Fibroblast of lung (primary cell): ENCODE measurements around the gene SCUBE1. TPM values are rescaled to one million over a fixed set of nuclear protein-coding genes. Genes with fewer than 3 reads are reported as not detected.

ENCODE experiments used
- DNase-seq, 2 donors: peaks; one replicate each; pipeline versions ENCODE4 v3.0.0 to v3.0.0-alpha.2; 2010; ENCODE audit warnings: low read depth in 2 of 2
- H2AFZ ChIP-seq: 2 replicates; pipeline ENCODE4 v1.5.1; 2012; ENCODE audit warnings: low read length, control low read depth, inconsistent platforms
- H3K27ac ChIP-seq: 2 replicates; pipeline ENCODE4 v1.5.1; 2011; ENCODE audit warnings: low read length, control low read depth; ENCODE audit not compliant: insufficient read depth
- H3K27me3 ChIP-seq: 2 replicates; pipeline ENCODE4 v1.5.1; 2011; ENCODE audit warnings: mild to moderate bottlenecking, low read length; ENCODE audit not compliant: control insufficient read depth, insufficient read depth
- H3K36me3 ChIP-seq: 2 replicates; pipeline ENCODE4 v1.5.1; 2011; ENCODE audit warnings: low read length; ENCODE audit not compliant: control insufficient read depth, insufficient read depth
- H3K4me1 ChIP-seq: 2 replicates; pipeline ENCODE4 v1.5.1; 2011; ENCODE audit warnings: low read length; ENCODE audit not compliant: control insufficient read depth, insufficient read depth; ENCODE audit errors: extremely low read depth
- H3K4me2 ChIP-seq: 2 replicates; pipeline ENCODE4 v1.5.1; 2011; ENCODE audit warnings: low read length, control low read depth; ENCODE audit not compliant: insufficient read depth; ENCODE audit errors: extremely low read depth
- H3K4me3 ChIP-seq, 4 experiments: fragments of 200-600 bp in 1 of 4; sonication (generic) in 1 of 4; replicated peaks in 1 of 4; 2 replicates each; pipeline ENCODE4 v1.5.1; 2011 to 2016; ENCODE audit warnings: low read length in 4 of 4, low read depth in 3 of 4, mild to moderate bottlenecking in 3 of 4, control low read depth in 2 of 4, inconsistent platforms in 1 of 4, mixed read lengths in 1 of 4; ENCODE audit not compliant: insufficient read depth in 1 of 4; ENCODE audit errors: control extremely low read depth in 1 of 4
- H3K79me2 ChIP-seq: 2 replicates; pipeline ENCODE4 v1.5.1; 2012; ENCODE audit warnings: mild to moderate bottlenecking, low read length, inconsistent platforms; ENCODE audit not compliant: control insufficient read depth, insufficient read depth
- H3K9ac ChIP-seq: 2 replicates; pipeline ENCODE4 v1.5.1; 2011; ENCODE audit warnings: mild to moderate bottlenecking, low read length, control low read depth; ENCODE audit not compliant: insufficient read depth
- H3K9me3 ChIP-seq: 2 replicates; pipeline ENCODE4 v1.5.1; 2012; ENCODE audit warnings: low read depth, low read length; ENCODE audit not compliant: control insufficient read depth, insufficient read depth
- H4K20me1 ChIP-seq: 2 replicates; pipeline ENCODE4 v1.5.1; 2011; ENCODE audit warnings: low read length; ENCODE audit not compliant: control insufficient read depth, insufficient read depth; ENCODE audit errors: extremely low read depth
- EZH2 ChIP-seq: IDR thresholded peaks from 2 replicates; pipeline ENCODE4 v1.5.1; 2012; ENCODE audit warnings: low read length, control low read depth, mild to moderate bottlenecking; ENCODE audit errors: missing control alignments
- polyA plus RNA-seq, 2 donors: library from polyadenylated mRNA; depleted of rRNA in 1 of 2; stranded (reverse) in 1 of 2; unstranded in 1 of 2; fragments of >200 nt; gene quantifications; 2 replicates each; pipeline ENCODE4 v1.2.1, GENCODE V29; 2011 to 2012; ENCODE audit warnings: missing spikeins in 1 of 2
- total RNA-seq: library from RNA; depleted of rRNA; stranded (reverse); fragments of >200 nt; gene quantifications from 2 replicates; pipeline ENCODE4 v1.2.1, GENCODE V29; 2014
- TF ChIP-seq, protein P1 (sequence below), 2 donors: IDR thresholded peaks in 1 of 2; conservative IDR thresholded peaks in 1 of 2; 1 replicate in 1 of 2; 2 replicates in 1 of 2; pipeline ENCODE4 v1.5.1; 2011 to 2012; ENCODE audit warnings: low read length in 2 of 2, control low read depth in 1 of 2, inconsistent platforms in 1 of 2, low read depth in 1 of 2, mild to moderate bottlenecking in 1 of 2

The SCUBE1 gene
- total and polyA plus RNA-seq, 2 donors (not counting 1 experiment from before 2014, with no cell fraction given), result 0.17 TPM; not detected in 1

DNA sequence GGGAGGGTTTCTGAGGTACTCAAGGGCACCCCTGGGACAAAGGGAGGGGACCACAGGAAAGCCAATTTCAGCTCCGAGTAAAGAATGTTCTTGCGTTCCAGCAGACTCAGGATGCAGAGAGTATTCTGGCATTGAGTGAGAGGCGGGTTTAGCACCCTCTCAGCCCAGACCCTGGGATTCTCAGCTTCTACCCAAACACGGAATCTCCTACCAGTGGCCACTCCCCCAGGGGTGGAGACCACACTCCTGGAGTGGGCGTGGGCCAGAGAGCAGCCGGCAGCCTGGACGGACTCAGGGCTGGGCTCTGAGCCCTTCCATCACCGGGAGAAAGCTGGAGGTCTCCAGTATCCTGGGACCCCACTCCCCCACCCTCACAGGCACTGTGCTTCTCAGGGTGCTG lies 130.1 kb downstream of the SCUBE1 start:
- Histone ChIP-seq H3K9me3 (no peaks in the 10 kb centered on the region), H3K36me3 (no peaks in the 10 kb centered on the region), H3K9ac (no peak overlapping the region), H3K27me3 (peaks cover 3% of the 10 kb centered on the region), H3K4me3 (no peak overlapping the region), H3K27ac (no peak overlapping the region), H3K79me2 (no peaks in the 10 kb centered on the region), H2AFZ (no peak overlapping the region), H3K4me1 (no peaks in the 10 kb centered on the region), H4K20me1 (no peaks in the 10 kb centered on the region), H3K4me2 (no peak overlapping the region)
- TF ChIP-seq, protein P1, sequence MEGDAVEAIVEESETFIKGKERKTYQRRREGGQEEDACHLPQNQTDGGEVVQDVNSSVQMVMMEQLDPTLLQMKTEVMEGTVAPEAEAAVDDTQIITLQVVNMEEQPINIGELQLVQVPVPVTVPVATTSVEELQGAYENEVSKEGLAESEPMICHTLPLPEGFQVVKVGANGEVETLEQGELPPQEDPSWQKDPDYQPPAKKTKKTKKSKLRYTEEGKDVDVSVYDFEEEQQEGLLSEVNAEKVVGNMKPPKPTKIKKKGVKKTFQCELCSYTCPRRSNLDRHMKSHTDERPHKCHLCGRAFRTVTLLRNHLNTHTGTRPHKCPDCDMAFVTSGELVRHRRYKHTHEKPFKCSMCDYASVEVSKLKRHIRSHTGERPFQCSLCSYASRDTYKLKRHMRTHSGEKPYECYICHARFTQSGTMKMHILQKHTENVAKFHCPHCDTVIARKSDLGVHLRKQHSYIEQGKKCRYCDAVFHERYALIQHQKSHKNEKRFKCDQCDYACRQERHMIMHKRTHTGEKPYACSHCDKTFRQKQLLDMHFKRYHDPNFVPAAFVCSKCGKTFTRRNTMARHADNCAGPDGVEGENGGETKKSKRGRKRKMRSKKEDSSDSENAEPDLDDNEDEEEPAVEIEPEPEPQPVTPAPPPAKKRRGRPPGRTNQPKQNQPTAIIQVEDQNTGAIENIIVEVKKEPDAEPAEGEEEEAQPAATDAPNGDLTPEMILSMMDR (conservative IDR thresholded peaks at IDR 0.05 in 1 of 2, IDR thresholded peaks at IDR 0.05 in 1 of 2; ENCODE audit: low read depth in 1 of 2, low read length in 2 of 2), result no peak
- no peak for TF ChIP-seq EZH2
- DNase-seq, result no peak

DNA sequence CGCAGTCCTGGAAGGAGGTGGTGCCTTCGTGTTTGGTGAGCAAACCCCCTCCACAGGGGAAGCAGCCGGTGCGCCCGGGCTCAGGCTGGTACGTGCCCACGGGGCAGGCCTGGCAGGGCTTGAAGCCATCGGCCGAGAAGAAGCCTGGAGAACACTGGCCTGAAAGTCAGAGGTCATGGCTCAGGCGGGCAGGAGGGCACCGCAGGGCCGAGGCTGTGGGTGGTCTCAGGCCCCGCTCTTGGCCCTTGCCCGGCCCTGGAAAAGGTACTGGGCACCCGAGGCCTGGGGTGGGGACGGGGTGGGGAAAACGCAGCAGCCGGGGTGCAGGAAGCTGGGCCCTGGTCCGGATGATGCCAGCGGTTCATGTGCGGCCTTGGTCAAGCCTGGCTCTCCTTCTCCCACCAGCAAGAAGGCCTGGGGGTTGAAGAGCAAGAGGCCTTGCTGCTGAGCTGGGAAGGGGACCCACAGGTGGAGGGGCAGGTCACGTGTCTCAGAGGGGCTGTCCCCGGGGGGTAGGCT lies 130.7 kb downstream of the SCUBE1 start:
- no peaks in the 10 kb centered on the region for H4K20me1 ChIP-seq
- DNase-seq, result no peak
- H3K4me2 ChIP-seq, result no peak overlapping the region
- H3K4me3 ChIP-seq, result no peak overlapping the region
- no peaks in the 10 kb centered on the region for H3K79me2 ChIP-seq
- H3K36me3 ChIP-seq, result no peaks in the 10 kb centered on the region
- no peaks in the 10 kb centered on the region for H3K9me3 ChIP-seq
- no peak overlapping the region for H2AFZ ChIP-seq
- H3K4me1 ChIP-seq, result no peaks in the 10 kb centered on the region
- peaks cover 3% of the 10 kb centered on the region for H3K27me3 ChIP-seq
- no peak overlapping the region for H3K9ac ChIP-seq
- no peak for TF ChIP-seq EZH2
- TF ChIP-seq, protein P1 (conservative IDR thresholded peaks at IDR 0.05 in 1 of 2, IDR thresholded peaks at IDR 0.05 in 1 of 2; ENCODE audit: low read depth in 1 of 2, low read length in 2 of 2), result no peak
- no peak overlapping the region for H3K27ac ChIP-seq

- H3K9me3 ChIP-seq, result no peaks in the 10 kb centered on the region
- no peaks in the 10 kb centered on the region for H4K20me1 ChIP-seq
- no peak overlapping the region for H2AFZ ChIP-seq
- no peak for DNase-seq
- H3K79me2 ChIP-seq, result no peaks in the 10 kb centered on the region
- H3K36me3 ChIP-seq, result no peaks in the 10 kb centered on the region
- H3K4me2 ChIP-seq, result no peak overlapping the region
- H3K27ac ChIP-seq, result no peak overlapping the region
- no peaks in the 10 kb centered on the region for H3K4me1 ChIP-seq
- TF ChIP-seq EZH2, result no peak
- no peak overlapping the region for H3K9ac ChIP-seq
- H3K4me3 ChIP-seq, result no peak overlapping the region
- H3K27me3 ChIP-seq, result peaks cover 3% of the 10 kb centered on the region
Observed at GRCh38 chr22:43211941-43212433, 131.2 kb downstream of the SCUBE1 start.
